ENCODE data around the gene MED28. TPM values are rescaled to one million over a fixed set of nuclear protein-coding genes. Genes with fewer than 3 reads are reported as not detected.

MED28 gene
- total and polyA plus RNA-seq, 2 of the 4 experiments (the other 2 are of a cell fraction) = 8.8 to 9.3 TPM

GRCh38 chr4:17595471-17596005, 18.9 kb upstream of the MED28 start:
- dilution Hi-C loops (cut with HindIII; ENCODE audit: low sequenced_read_pairs, unreplicated experiment) (no loop called here), in situ Hi-C loops (cut with MboI; ENCODE audit: low sequenced_read_pairs) (loop anchor here (25.0 kb wide), 2 partner anchors 217 to 417 kb away; partner anchors contain the start of genes DCAF16, LCORL and NCAPG), intact Hi-C loops (cut with micrococcal nuclease) (no loop called here)
- Histone ChIP-seq H2BK20ac (ENCODE audit: low read depth, low read length) (no peak overlapping the region), H4K20me1 (ENCODE audit: insufficient read depth, low read length) (no peaks in the 10 kb centered on the region), H3K4me1 (ENCODE audit: control insufficient read depth, insufficient read depth, low read length) (no peaks in the 10 kb centered on the region), H3K23ac (ENCODE audit: low read depth, low read length) (no peak overlapping the region), H2AK9ac (replicated peaks; ENCODE audit: low read depth, low read length, poor library complexity) (no peak overlapping the region), H3K9ac (ENCODE audit: low read depth, low read length) (no peak overlapping the region), H3K4ac (ENCODE audit: low read depth, low read length) (no peak overlapping the region), H3K4me3 (ENCODE audit: insufficient read depth, low read depth, low read length) (no peak overlapping the region), H4K5ac (ENCODE audit: low read depth, low read length) (no peak overlapping the region), H3K9me1 (ENCODE audit: insufficient read depth, low read length) (no peaks in the 10 kb centered on the region), H3K9me3 (ENCODE audit: control insufficient read depth, insufficient read depth, low read length) (no peaks in the 10 kb centered on the region), H4K8ac (ENCODE audit: low read depth in 2 of 2, low read length in 2 of 2) (no peak overlapping the region), H2AK5ac (ENCODE audit: low read depth, low read length) (no peak overlapping the region), H4K91ac (ENCODE audit: insufficient read depth, low read depth, low read length) (no peak overlapping the region), H3K27me3 (ENCODE audit: control insufficient read depth, insufficient read depth, low read length) (no peaks in the 10 kb centered on the region), H2BK15ac (ENCODE audit: low read depth, low read length) (no peak overlapping the region), H3K14ac (replicated peaks; ENCODE audit: low read depth, low read length) (no peak overlapping the region), H3K18ac (ENCODE audit: low read depth, low read length) (no peak overlapping the region), H3K36me3 (ENCODE audit: control insufficient read depth, insufficient read depth, low read length) (peaks cover 32% of the 10 kb centered on the region), H2BK5ac (ENCODE audit: low read depth, low read length, poor library complexity, severe bottlenecking) (no peak overlapping the region), H3K56ac (ENCODE audit: extremely low read depth, insufficient read depth, low read length) (no peak overlapping the region), H3K27ac (ENCODE audit: insufficient read depth, low read length) (no peak overlapping the region), H2AFZ (replicated peaks; ENCODE audit: low read length, poor library complexity) (no peak overlapping the region), H3K4me2 (ENCODE audit: low read depth, low read length) (no peak overlapping the region), H3K79me1 (ENCODE audit: low read depth in 1 of 2, low read length in 2 of 2) (no peaks in the 10 kb centered on the region), H2BK120ac (ENCODE audit: low read depth, low read length) (no peak overlapping the region)
- WGBS, 2 experiments (ENCODE audit: extremely low coverage in 2 of 2, insufficient read length in 1 of 2) = 80% methylated on average over 2 of the region's 6 CpGs; no CpG with 5 or more reads in 1 of the 2 experiments
- BruUV-seq (replicated peaks) = no TSS peak
- no peak for TF ChIP-seq USF2 (IDR thresholded peaks at IDR 0.05; ENCODE audit: low read depth, low read length)
- no peak for TF ChIP-seq FOS (IDR thresholded peaks at IDR 0.05; ENCODE audit: low read depth, low read length)
- TF ChIP-seq MAZ (IDR thresholded peaks at IDR 0.05; ENCODE audit: borderline replicate concordance, low read depth, low read length) = no peak
- no peak for TF ChIP-seq MAFK (IDR thresholded peaks at IDR 0.05; ENCODE audit: low read depth, low read length)
- no peak for TF ChIP-seq RCOR1 (IDR thresholded peaks at IDR 0.05; ENCODE audit: insufficient replicate concordance, low read length)
- no peak for TF ChIP-seq RAD21 (IDR thresholded peaks at IDR 0.05; ENCODE audit: low read length)
- TF ChIP-seq CEBPB (IDR thresholded peaks at IDR 0.05; ENCODE audit: low read depth, low read length) = no peak
- no peak for TF ChIP-seq RFX5 (IDR thresholded peaks at IDR 0.05; ENCODE audit: low read depth, low read length)
- no peak for TF ChIP-seq CHD1 (IDR thresholded peaks at IDR 0.05; ENCODE audit: low read depth, low read length)
- ChIA-PET CTCF (no interaction called here), POLR2A (ENCODE audit: unreplicated experiment) (no interaction called here)
- ATAC-seq (ENCODE audit: low read depth) = no peak
- DNase-seq = no peak
